K562 (cell line): ENCODE results near the gene NAP1L4. TPM values are rescaled to one million over a fixed set of nuclear protein-coding genes. Genes with fewer than 3 reads are reported as not detected.

Experiments
- BDP1 ChIP-seq: IDR thresholded peaks from 3 replicates; pipeline ENCODE4 v1.6.1; 2011; ENCODE audit not compliant: insufficient read length, insufficient read depth
- CC2D1A ChIP-seq: fragments of 450-650 bp; IDR thresholded peaks from 2 replicates; pipeline ENCODE4 v1.6.1; 2017; ENCODE audit warnings: mild to moderate bottlenecking
- DACH1 ChIP-seq: fragments of 450-650 bp; IDR thresholded peaks from 2 replicates; pipeline ENCODE4 v1.6.1; 2018; ENCODE audit not compliant: partially characterized antibody
- KLF10 ChIP-seq: fragments of 250-450 bp; sonication (Bioruptor Pico); IDR thresholded peaks from 2 replicates; pipeline ENCODE4 v1.6.1; 2021; ENCODE audit warnings: matching md5 sums
- NR3C1 ChIP-seq: sonication (generic); formaldehyde crosslinking; IDR thresholded peaks from 2 replicates; pipeline ENCODE4 v1.8.1; 2022; ENCODE audit warnings: missing genetic modification reagents
- SIX5 ChIP-seq, 2 experiments: IDR thresholded peaks; 2 replicates each; pipeline ENCODE4 v1.6.1; 2011; ENCODE audit warnings: low read length in 2 of 2, borderline replicate concordance in 1 of 2, low read depth in 1 of 2, mild to moderate bottlenecking in 1 of 2, moderate library complexity in 1 of 2; ENCODE audit not compliant: insufficient read depth in 1 of 2
- SMAD4 ChIP-seq: fragments of 250-450 bp; sonication (Bioruptor Pico); conservative IDR thresholded peaks from 2 replicates; pipeline ENCODE4 v1.8.0; 2021; ENCODE audit warnings: inconsistent platforms, mild to moderate bottlenecking, moderate library complexity
- TEAD1 ChIP-seq, 2 experiments: fragments of 450-650 bp in 1 of 2; sonication (generic) in 1 of 2; formaldehyde crosslinking; IDR thresholded peaks; 2 replicates each; pipeline versions ENCODE4 v1.4.0 to v1.8.0; 2020 to 2022; ENCODE audit warnings: mild to moderate bottlenecking in 2 of 2, missing genetic modification reagents in 1 of 2
- WHSC1 ChIP-seq: IDR thresholded peaks from one replicate; pipeline ENCODE4 v1.6.1; 2012; ENCODE audit warnings: low read length, control low read depth, inconsistent platforms
- ZFP1 ChIP-seq: fragments of 450-650 bp; formaldehyde crosslinking; IDR thresholded peaks from 2 replicates; pipeline ENCODE4 v1.4.0; 2020; ENCODE audit warnings: mild to moderate bottlenecking, mixed read lengths
- ZNF146 ChIP-seq: IDR thresholded peaks from one replicate; pipeline ENCODE4 v1.6.1; 2018; ENCODE audit warnings: missing compliant biosample characterization; ENCODE audit not compliant: unreplicated experiment
- ZNF444 ChIP-seq: fragments of 250-450 bp; sonication (Bioruptor Pico); IDR thresholded peaks from 2 replicates; pipeline ENCODE4 v1.4.0; 2020; ENCODE audit warnings: mild to moderate bottlenecking, moderate library complexity
- ZNF668 ChIP-seq: fragments of 250-450 bp; sonication (Bioruptor Pico); IDR thresholded peaks from 2 replicates; pipeline ENCODE4 v1.8.0; 2022; ENCODE audit warnings: mild to moderate bottlenecking, inconsistent platforms
- ZNF75A ChIP-seq: fragments of 450-650 bp; formaldehyde crosslinking; IDR thresholded peaks from 2 replicates; pipeline ENCODE4 v1.4.0; 2020; ENCODE audit warnings: mild to moderate bottlenecking
- polyA plus RNA-seq, 8 experiments: library from polyadenylated mRNA; depleted of rRNA in 4 of 8; stranded (reverse) in 5 of 8; unstranded in 3 of 8; fragments of >200 nt; fragmentation: Nextera tagmentation in 2 of 8; fragmentation: Illumina TruSeq in 1 of 8; extraction: Ambion mirVana in 2 of 8; extraction: Trizol in 1 of 8; gene quantifications; 2 replicates each; pipeline versions ENCODE4 v1.2.1 to v1.2.3, GENCODE V29; 2011 to 2014; ENCODE audit warnings: inconsistent platforms in 1 of 8, missing spikeins in 1 of 8
- total RNA-seq, 7 experiments: library from RNA; depleted of rRNA in 6 of 7; stranded (reverse); fragments of >200 nt in 6 of 7; fragmentation: Illumina TruSeq in 2 of 7; extraction: Trizol in 2 of 7; gene quantifications; 2 replicates each; pipeline versions ENCODE4 v1.2.1 to v1.2.3, GENCODE V29; 2011 to 2021; ENCODE audit warnings: low replicate concordance in 1 of 7
- TF ChIP-seq, protein P1 (sequence below), 3 experiments: fragments of 200-800 bp in 1 of 3; fragments of 250-450 bp in 1 of 3; fragments of 450-650 bp in 1 of 3; sonication (Bioruptor Pico) in 1 of 3; sonication (Bioruptor generic) in 1 of 3; formaldehyde crosslinking in 1 of 3; IDR thresholded peaks; 2 replicates each; pipeline versions ENCODE4 v1.6.1 to v1.8.0; 2016 to 2022; ENCODE audit warnings: mild to moderate bottlenecking in 2 of 3, missing genetic modification characterization in 2 of 3, missing compliant biosample characterization in 1 of 3, moderate library complexity in 1 of 3
- TF ChIP-seq, protein P2 (sequence below): fragments of 450-650 bp; formaldehyde crosslinking; IDR thresholded peaks from 2 replicates; pipeline ENCODE4 v1.4.0; 2020; ENCODE audit warnings: mild to moderate bottlenecking, moderate library complexity
- TF ChIP-seq, protein P3 (sequence below): sonication (generic); IDR thresholded peaks from 2 replicates; pipeline ENCODE4 v1.6.1; 2016
- TF ChIP-seq, protein P4 (sequence below): fragments of 450-650 bp; IDR thresholded peaks from 2 replicates; pipeline ENCODE4 v1.6.1; 2017; ENCODE audit warnings: antibody characterized with exemption, mild to moderate bottlenecking

NAP1L4 gene
- total and polyA plus RNA-seq, 9 of the 15 experiments (the other 6 are each of a cell fraction or from before 2014, with no cell fraction given), result 34.1 to 237 (median 179) TPM

DNA sequence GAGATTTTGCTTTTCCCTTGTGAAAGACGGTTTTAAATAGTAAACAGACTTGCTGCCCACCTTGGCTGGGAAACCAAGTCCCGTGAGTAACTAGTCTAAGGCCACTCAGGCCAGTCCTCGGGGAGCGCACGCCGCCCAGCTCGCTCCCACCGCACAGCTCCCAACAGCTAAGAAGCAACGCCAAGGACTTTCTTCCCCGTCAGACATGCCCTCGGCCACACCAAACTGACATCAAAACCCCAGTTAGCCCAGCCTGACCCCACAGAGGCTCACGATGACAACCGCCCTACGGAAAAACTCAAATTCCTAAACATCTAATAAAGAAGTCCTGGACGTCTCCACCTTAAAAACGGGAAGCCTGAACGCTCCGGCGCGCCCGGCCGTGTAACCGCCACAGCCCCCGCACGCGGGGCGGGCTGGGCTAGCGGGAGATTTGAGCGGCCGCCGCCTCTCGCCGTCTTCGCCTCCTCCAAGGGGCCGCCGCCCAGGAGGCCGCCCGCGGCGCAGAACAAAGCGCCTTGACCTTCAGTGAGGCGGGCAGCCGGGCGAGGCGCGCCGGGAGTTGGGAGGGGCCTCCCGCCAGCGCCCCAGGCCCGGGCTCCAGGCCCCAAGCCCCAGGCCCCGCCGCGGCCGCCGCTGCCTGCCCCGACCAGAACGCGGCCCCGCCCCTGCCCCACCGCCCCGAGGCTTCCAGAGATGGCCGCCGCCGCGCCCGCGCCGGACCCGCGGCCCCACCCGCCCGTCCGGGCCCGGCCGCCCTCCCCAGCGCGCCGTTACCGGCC, 486 bp downstream of the NAP1L4 start (continued):
- TF ChIP-seq, protein P1, sequence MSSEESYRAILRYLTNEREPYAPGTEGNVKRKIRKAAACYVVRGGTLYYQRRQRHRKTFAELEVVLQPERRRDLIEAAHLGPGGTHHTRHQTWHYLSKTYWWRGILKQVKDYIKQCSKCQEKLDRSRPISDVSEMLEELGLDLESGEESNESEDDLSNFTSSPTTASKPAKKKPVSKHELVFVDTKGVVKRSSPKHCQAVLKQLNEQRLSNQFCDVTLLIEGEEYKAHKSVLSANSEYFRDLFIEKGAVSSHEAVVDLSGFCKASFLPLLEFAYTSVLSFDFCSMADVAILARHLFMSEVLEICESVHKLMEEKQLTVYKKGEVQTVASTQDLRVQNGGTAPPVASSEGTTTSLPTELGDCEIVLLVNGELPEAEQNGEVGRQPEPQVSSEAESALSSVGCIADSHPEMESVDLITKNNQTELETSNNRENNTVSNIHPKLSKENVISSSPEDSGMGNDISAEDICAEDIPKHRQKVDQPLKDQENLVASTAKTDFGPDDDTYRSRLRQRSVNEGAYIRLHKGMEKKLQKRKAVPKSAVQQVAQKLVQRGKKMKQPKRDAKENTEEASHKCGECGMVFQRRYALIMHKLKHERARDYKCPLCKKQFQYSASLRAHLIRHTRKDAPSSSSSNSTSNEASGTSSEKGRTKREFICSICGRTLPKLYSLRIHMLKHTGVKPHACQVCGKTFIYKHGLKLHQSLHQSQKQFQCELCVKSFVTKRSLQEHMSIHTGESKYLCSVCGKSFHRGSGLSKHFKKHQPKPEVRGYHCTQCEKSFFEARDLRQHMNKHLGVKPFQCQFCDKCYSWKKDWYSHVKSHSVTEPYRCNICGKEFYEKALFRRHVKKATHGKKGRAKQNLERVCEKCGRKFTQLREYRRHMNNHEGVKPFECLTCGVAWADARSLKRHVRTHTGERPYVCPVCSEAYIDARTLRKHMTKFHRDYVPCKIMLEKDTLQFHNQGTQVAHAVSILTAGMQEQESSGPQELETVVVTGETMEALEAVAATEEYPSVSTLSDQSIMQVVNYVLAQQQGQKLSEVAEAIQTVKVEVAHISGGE (CRISPR knock-in tag; IDR thresholded peaks at IDR 0.05), result no peak
- TF ChIP-seq ZFP1 (CRISPR knock-in tag) (no peak), TEAD1 (CRISPR knock-in tag; IDR thresholded peaks at IDR 0.05) (peak in 1 of 2 experiments; percentile 19; a peak in 1 of 4 replicates), ZNF75A (CRISPR knock-in tag) (no peak), DACH1 (no peak), ZNF444 (CRISPR knock-in tag) (no peak), SIX5 (IDR thresholded peaks at IDR 0.05; ENCODE audit: borderline replicate concordance in 1 of 2, insufficient read depth in 1 of 2, low read depth in 1 of 2, low read length in 2 of 2) (no peak), BDP1 (no peak), ZNF668 (CRISPR knock-in tag) (no peak), SMAD4 (peak; percentile 84), KLF10 (CRISPR knock-in tag) (no peak), CC2D1A (no peak), WHSC1 (no peak), ZNF146 (no peak), NR3C1 (no peak)
- TF ChIP-seq, protein P2, sequence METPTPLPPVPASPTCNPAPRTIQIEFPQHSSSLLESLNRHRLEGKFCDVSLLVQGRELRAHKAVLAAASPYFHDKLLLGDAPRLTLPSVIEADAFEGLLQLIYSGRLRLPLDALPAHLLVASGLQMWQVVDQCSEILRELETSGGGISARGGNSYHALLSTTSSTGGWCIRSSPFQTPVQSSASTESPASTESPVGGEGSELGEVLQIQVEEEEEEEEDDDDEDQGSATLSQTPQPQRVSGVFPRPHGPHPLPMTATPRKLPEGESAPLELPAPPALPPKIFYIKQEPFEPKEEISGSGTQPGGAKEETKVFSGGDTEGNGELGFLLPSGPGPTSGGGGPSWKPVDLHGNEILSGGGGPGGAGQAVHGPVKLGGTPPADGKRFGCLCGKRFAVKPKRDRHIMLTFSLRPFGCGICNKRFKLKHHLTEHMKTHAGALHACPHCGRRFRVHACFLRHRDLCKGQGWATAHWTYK (CRISPR knock-in tag), result no peak
- TF ChIP-seq, protein P3, sequence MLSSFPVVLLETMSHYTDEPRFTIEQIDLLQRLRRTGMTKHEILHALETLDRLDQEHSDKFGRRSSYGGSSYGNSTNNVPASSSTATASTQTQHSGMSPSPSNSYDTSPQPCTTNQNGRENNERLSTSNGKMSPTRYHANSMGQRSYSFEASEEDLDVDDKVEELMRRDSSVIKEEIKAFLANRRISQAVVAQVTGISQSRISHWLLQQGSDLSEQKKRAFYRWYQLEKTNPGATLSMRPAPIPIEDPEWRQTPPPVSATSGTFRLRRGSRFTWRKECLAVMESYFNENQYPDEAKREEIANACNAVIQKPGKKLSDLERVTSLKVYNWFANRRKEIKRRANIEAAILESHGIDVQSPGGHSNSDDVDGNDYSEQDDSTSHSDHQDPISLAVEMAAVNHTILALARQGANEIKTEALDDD, result 0 out of 2 replicates have a peak, but pooled peaks have one; percentile 51
- TF ChIP-seq, protein P4, sequence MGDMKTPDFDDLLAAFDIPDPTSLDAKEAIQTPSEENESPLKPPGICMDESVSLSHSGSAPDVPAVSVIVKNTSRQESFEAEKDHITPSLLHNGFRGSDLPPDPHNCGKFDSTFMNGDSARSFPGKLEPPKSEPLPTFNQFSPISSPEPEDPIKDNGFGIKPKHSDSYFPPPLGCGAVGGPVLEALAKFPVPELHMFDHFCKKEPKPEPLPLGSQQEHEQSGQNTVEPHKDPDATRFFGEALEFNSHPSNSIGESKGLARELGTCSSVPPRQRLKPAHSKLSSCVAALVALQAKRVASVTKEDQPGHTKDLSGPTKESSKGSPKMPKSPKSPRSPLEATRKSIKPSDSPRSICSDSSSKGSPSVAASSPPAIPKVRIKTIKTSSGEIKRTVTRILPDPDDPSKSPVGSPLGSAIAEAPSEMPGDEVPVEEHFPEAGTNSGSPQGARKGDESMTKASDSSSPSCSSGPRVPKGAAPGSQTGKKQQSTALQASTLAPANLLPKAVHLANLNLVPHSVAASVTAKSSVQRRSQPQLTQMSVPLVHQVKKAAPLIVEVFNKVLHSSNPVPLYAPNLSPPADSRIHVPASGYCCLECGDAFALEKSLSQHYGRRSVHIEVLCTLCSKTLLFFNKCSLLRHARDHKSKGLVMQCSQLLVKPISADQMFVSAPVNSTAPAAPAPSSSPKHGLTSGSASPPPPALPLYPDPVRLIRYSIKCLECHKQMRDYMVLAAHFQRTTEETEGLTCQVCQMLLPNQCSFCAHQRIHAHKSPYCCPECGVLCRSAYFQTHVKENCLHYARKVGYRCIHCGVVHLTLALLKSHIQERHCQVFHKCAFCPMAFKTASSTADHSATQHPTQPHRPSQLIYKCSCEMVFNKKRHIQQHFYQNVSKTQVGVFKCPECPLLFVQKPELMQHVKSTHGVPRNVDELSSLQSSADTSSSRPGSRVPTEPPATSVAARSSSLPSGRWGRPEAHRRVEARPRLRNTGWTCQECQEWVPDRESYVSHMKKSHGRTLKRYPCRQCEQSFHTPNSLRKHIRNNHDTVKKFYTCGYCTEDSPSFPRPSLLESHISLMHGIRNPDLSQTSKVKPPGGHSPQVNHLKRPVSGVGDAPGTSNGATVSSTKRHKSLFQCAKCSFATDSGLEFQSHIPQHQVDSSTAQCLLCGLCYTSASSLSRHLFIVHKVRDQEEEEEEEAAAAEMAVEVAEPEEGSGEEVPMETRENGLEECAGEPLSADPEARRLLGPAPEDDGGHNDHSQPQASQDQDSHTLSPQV, result no peak
